ENCODE results near the gene CDH13. TPM values are rescaled to one million over a fixed set of nuclear protein-coding genes. Genes with fewer than 3 reads are reported as not detected.

The CDH13 gene
- total and polyA plus RNA-seq, 2 experiments from 2014 or later = 1.6 to 4.4 TPM

- no peak for ATAC-seq
- Histone ChIP-seq H3K27ac (ENCODE audit: low read depth) (no peak overlapping the region), H3K4me1 (ENCODE audit: insufficient read depth) (no peaks in the 10 kb centered on the region), H3K27me3 (ENCODE audit: insufficient read depth) (no peaks in the 10 kb centered on the region), H3K36me3 (ENCODE audit: insufficient read depth) (no peaks in the 10 kb centered on the region), H3K9me2 (ENCODE audit: insufficient read depth) (peaks cover 19% of the 10 kb centered on the region), H3K79me2 (replicated peaks; ENCODE audit: insufficient read depth) (no peaks in the 10 kb centered on the region), H3K4me2 (no peak overlapping the region), H2AFZ (no peak overlapping the region), H4K20me1 (replicated peaks; ENCODE audit: insufficient read depth) (no peaks in the 10 kb centered on the region), H3F3A (replicated peaks; ENCODE audit: low read depth) (no peaks in the 10 kb centered on the region), H3K4me3 (no peak overlapping the region)
- no peaks in the 10 kb centered on the region for H3K27me3 Mint-ChIP-seq (ENCODE audit: insufficient read depth, low read depth, poor library complexity)
- no peak overlapping the region for H3K4me3 Mint-ChIP-seq
- no peak overlapping the region for H3K27ac Mint-ChIP-seq
- DNase-seq (ENCODE audit: low spot score) = no peak
- TF ChIP-seq ZNF331 (CRISPR knock-in tag; IDR thresholded peaks at IDR 0.05; ENCODE audit: low read depth) (no peak), NANOG (IDR thresholded peaks at IDR 0.05; ENCODE audit: borderline replicate concordance) (no peak), EZH2 (IDR thresholded peaks at IDR 0.05; ENCODE audit: low read depth, unreplicated experiment) (no peak), EZH2phosphoT487 (IDR thresholded peaks at IDR 0.05; ENCODE audit: unreplicated experiment) (no peak), POLR2AphosphoS5 (IDR thresholded peaks at IDR 0.05; ENCODE audit: low read depth) (no peak), CTCF (conservative IDR thresholded peaks at IDR 0.05; ENCODE audit: low read depth in 2 of 2) (no peak), ZNF114 (CRISPR knock-in tag; IDR thresholded peaks at IDR 0.05) (no peak), STAT1 (IDR thresholded peaks at IDR 0.05; ENCODE audit: unreplicated experiment) (no peak), JUNB (IDR thresholded peaks at IDR 0.05; ENCODE audit: unreplicated experiment) (no peak), CREB1 (CRISPR knock-in tag; IDR thresholded peaks at IDR 0.05; ENCODE audit: low read depth) (no peak), REST (IDR thresholded peaks at IDR 0.05; ENCODE audit: unreplicated experiment) (no peak)
- TF ChIP-seq, protein P1, sequence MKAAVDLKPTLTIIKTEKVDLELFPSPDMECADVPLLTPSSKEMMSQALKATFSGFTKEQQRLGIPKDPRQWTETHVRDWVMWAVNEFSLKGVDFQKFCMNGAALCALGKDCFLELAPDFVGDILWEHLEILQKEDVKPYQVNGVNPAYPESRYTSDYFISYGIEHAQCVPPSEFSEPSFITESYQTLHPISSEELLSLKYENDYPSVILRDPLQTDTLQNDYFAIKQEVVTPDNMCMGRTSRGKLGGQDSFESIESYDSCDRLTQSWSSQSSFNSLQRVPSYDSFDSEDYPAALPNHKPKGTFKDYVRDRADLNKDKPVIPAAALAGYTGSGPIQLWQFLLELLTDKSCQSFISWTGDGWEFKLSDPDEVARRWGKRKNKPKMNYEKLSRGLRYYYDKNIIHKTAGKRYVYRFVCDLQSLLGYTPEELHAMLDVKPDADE (IDR thresholded peaks at IDR 0.05) = no peak
- TF ChIP-seq, protein P2, sequence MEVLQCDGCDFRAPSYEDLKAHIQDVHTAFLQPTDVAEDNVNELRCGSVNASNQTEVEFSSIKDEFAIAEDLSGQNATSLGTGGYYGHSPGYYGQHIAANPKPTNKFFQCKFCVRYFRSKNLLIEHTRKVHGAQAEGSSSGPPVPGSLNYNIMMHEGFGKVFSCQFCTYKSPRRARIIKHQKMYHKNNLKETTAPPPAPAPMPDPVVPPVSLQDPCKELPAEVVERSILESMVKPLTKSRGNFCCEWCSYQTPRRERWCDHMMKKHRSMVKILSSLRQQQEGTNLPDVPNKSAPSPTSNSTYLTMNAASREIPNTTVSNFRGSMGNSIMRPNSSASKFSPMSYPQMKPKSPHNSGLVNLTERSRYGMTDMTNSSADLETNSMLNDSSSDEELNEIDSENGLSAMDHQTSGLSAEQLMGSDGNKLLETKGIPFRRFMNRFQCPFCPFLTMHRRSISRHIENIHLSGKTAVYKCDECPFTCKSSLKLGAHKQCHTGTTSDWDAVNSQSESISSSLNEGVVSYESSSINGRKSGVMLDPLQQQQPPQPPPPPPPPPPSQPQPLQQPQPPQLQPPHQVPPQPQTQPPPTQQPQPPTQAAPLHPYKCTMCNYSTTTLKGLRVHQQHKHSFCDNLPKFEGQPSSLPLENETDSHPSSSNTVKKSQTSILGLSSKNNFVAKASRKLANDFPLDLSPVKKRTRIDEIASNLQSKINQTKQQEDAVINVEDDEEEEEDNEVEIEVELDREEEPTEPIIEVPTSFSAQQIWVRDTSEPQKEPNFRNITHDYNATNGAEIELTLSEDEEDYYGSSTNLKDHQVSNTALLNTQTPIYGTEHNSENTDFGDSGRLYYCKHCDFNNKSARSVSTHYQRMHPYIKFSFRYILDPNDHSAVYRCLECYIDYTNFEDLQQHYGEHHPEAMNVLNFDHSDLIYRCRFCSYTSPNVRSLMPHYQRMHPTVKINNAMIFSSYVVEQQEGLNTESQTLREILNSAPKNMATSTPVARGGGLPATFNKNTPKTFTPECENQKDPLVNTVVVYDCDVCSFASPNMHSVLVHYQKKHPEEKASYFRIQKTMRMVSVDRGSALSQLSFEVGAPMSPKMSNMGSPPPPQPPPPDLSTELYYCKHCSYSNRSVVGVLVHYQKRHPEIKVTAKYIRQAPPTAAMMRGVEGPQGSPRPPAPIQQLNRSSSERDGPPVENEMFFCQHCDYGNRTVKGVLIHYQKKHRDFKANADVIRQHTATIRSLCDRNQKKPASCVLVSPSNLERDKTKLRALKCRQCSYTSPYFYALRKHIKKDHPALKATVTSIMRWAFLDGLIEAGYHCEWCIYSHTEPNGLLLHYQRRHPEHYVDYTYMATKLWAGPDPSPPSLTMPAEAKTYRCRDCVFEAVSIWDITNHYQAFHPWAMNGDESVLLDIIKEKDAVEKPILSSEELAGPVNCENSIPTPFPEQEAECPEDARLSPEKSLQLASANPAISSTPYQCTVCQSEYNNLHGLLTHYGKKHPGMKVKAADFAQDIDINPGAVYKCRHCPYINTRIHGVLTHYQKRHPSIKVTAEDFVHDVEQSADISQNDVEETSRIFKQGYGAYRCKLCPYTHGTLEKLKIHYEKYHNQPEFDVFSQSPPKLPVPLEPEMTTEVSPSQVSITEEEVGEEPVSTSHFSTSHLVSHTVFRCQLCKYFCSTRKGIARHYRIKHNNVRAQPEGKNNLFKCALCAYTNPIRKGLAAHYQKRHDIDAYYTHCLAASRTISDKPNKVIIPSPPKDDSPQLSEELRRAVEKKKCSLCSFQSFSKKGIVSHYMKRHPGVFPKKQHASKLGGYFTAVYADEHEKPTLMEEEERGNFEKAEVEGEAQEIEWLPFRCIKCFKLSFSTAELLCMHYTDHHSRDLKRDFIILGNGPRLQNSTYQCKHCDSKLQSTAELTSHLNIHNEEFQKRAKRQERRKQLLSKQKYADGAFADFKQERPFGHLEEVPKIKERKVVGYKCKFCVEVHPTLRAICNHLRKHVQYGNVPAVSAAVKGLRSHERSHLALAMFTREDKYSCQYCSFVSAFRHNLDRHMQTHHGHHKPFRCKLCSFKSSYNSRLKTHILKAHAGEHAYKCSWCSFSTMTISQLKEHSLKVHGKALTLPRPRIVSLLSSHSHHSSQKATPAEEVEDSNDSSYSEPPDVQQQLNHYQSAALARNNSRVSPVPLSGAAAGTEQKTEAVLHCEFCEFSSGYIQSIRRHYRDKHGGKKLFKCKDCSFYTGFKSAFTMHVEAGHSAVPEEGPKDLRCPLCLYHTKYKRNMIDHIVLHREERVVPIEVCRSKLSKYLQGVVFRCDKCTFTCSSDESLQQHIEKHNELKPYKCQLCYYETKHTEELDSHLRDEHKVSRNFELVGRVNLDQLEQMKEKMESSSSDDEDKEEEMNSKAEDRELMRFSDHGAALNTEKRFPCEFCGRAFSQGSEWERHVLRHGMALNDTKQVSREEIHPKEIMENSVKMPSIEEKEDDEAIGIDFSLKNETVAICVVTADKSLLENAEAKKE (CRISPR knock-in tag; IDR thresholded peaks at IDR 0.05) = no peak
- H3K4me1 Mint-ChIP-seq = no peaks in the 10 kb centered on the region
- no peaks in the 10 kb centered on the region for H3K36me3 Mint-ChIP-seq (ENCODE audit: low read depth)
- H3K9me3 Mint-ChIP-seq = peaks cover 15% of the 10 kb centered on the region
Observed at GRCh38 chr16:83513008-83513755, 886.4 kb downstream of the CDH13 start.

Data from GM23338 (cell line).